NK-92 treated with Interleukin-12 subunit alpha and Interleukin-12 subunit beta, amount 100 ng/mL, for 24 hours (cell line): Measurements from ENCODE around the gene DRD2.

Source experiments
- DNase-seq: peaks from one replicate; lab custom pipeline; 2025; lab: John Stamatoyannopoulos, UW

DRD2 gene

GRCh38 chr11:113398669-113399430 is 76.3 kb downstream of the DRD2 start:
- DNase-seq: no peak

GRCh38 chr11:113397821-113398220 is 77.4 kb downstream of the DRD2 start:
- no peak for DNase-seq

- DNase-seq: no peak
Observed at GRCh38 chr11:113397212-113397611, 78.0 kb downstream of the DRD2 start.

- no peak for DNase-seq
Observed at GRCh38 chr11:113396690-113397089, 78.5 kb downstream of the DRD2 start.

- no peak for DNase-seq
Observed at GRCh38 chr11:113395782-113396336, 79.3 kb downstream of the DRD2 start.

- DNase-seq: no peak
Observed at GRCh38 chr11:113394919-113395318, 80.3 kb downstream of the DRD2 start.

GRCh38 chr11:113393501-113393985 is 81.7 kb downstream of the DRD2 start:
- no peak for DNase-seq

GRCh38 chr11:113392236-113392921 is 82.8 kb downstream of the DRD2 start:
- DNase-seq: no peak

- DNase-seq: no peak
Observed at GRCh38 chr11:113389272-113389671, 85.9 kb downstream of the DRD2 start.

- no peak for DNase-seq
Observed at GRCh38 chr11:113387605-113388211, 87.5 kb downstream of the DRD2 start, which contains the start of gene ANKK1. TSS of gene ANKK1 (plus strand) at chr11:113387779. CDS start at chr11:113387885, 106 bp downstream.

GRCh38 chr11:113386866-113387265 is 88.3 kb downstream of the DRD2 start:
- DNase-seq: no peak

GRCh38 chr11:113385749-113386148 is 89.4 kb downstream of the DRD2 start:
- DNase-seq: no peak

- DNase-seq: no peak
Observed at GRCh38 chr11:113384551-113384950, 90.6 kb downstream of the DRD2 start.

- no peak for DNase-seq
Observed at GRCh38 chr11:113382121-113382520, 93.1 kb downstream of the DRD2 start.

GRCh38 chr11:113378692-113379091 is 96.5 kb downstream of the DRD2 start:
- no peak for DNase-seq

GRCh38 chr11:113377681-113378412 is 97.4 kb downstream of the DRD2 start:
- no peak for DNase-seq

- DNase-seq: no peak
Observed at GRCh38 chr11:113376156-113376555, 99.0 kb downstream of the DRD2 start.

GRCh38 chr11:113375402-113375801 is 99.8 kb downstream of the DRD2 start:
- no peak for DNase-seq

- no peak for DNase-seq
Observed at GRCh38 chr11:113373981-113374560, 101.1 kb downstream of the DRD2 start.

GRCh38 chr11:113373306-113373705 is 101.9 kb downstream of the DRD2 start:
- DNase-seq: no peak

GRCh38 chr11:113372309-113372708 is 102.9 kb downstream of the DRD2 start:
- DNase-seq: no peak
